ENCODE results near the gene ASB17.

DNA sequence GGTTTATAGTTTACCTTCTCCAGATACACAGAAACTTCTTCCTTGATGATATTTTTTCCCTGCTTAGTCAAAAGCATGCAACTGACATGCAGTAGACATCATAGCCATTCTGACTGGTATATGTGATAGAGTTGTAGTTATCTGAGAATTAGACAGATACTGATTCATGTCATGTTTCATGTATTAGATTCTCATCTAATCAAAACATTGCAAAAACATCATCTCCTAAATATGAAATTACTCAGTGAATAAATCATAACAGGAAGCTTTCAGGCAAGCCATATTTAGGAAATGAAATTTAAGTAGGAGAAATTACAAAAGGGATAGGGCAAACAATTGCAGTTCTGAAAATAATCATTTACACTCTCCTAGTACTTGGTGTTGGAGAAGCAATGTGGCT lies 38.4 kb upstream of the ASB17 start:
- TF ChIP-seq, protein P1, sequence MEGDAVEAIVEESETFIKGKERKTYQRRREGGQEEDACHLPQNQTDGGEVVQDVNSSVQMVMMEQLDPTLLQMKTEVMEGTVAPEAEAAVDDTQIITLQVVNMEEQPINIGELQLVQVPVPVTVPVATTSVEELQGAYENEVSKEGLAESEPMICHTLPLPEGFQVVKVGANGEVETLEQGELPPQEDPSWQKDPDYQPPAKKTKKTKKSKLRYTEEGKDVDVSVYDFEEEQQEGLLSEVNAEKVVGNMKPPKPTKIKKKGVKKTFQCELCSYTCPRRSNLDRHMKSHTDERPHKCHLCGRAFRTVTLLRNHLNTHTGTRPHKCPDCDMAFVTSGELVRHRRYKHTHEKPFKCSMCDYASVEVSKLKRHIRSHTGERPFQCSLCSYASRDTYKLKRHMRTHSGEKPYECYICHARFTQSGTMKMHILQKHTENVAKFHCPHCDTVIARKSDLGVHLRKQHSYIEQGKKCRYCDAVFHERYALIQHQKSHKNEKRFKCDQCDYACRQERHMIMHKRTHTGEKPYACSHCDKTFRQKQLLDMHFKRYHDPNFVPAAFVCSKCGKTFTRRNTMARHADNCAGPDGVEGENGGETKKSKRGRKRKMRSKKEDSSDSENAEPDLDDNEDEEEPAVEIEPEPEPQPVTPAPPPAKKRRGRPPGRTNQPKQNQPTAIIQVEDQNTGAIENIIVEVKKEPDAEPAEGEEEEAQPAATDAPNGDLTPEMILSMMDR (IDR thresholded peaks at IDR 0.05; ENCODE audit: low read length) = no peak
- TF ChIP-seq EZH2 (optimal IDR thresholded peaks at IDR 0.05; ENCODE audit: low read depth, low read length) (no peak), EZH2phosphoT487 (IDR thresholded peaks at IDR 0.05; ENCODE audit: low read length) (no peak)

Data from MM.1S (cell line).